Measurements from ENCODE around the gene PNLIPRP2. TPM values are rescaled to one million over a fixed set of nuclear protein-coding genes. Genes with fewer than 3 reads are reported as not detected.

The PNLIPRP2 gene
- polyA plus RNA-seq, 1 donor (not counting 4 experiments of a cell fraction or from before 2014, with no cell fraction given): not detected

- no peaks in the 10 kb centered on the region for H3K9me1 ChIP-seq (ENCODE audit: control insufficient read depth, extremely low read depth, insufficient read depth, low read length)
- H3K9ac ChIP-seq (ENCODE audit: control insufficient read depth, extremely low read depth, insufficient read depth, low read length): no peak overlapping the region
- H4K20me1 ChIP-seq (ENCODE audit: control insufficient read depth, extremely low read depth, insufficient read depth, low read length): no peaks in the 10 kb centered on the region
- H3K27me3 ChIP-seq (ENCODE audit: control insufficient read depth, extremely low read depth, insufficient read depth, low read length): no peaks in the 10 kb centered on the region
- peaks cover 0 to 2% of the 10 kb centered on the region in 2 experiments for H3K36me3 ChIP-seq (ENCODE audit: control insufficient read depth in 2 of 2, extremely low read depth in 1 of 2, insufficient read depth in 2 of 2, low read length in 2 of 2)
- H3K27ac ChIP-seq (ENCODE audit: control insufficient read depth, insufficient read depth, low read length): no peak overlapping the region
- dilution Hi-C loops (cut with MboI; ENCODE audit: extremely low pct_ligation_motif_present, low sequenced_read_pairs): loop anchor here (5.0 kb wide), 1 partner anchor 89 kb away; no protein-coding TSS in a partner anchor
- H3K4me1 ChIP-seq (ENCODE audit: control insufficient read depth, extremely low read depth, insufficient read depth, low read length): no peaks in the 10 kb centered on the region
- H3K4me3 ChIP-seq (ENCODE audit: control insufficient read depth in 2 of 3, extremely low read depth in 1 of 3, insufficient read depth in 2 of 3, low read depth in 1 of 3, low read length in 3 of 3): no peak overlapping the region
- H3K79me2 ChIP-seq (ENCODE audit: control insufficient read depth, insufficient read depth, low read length): no peaks in the 10 kb centered on the region
- no peak for DNase-seq (ENCODE audit: low read depth, low spot score)
- H2AFZ ChIP-seq (ENCODE audit: control insufficient read depth, low read length): no peak overlapping the region
- H3K9me3 ChIP-seq (ENCODE audit: control insufficient read depth, low read depth, low read length): no peaks in the 10 kb centered on the region
- no peak for FAIRE-seq
- no peak overlapping the region for H3K4me2 ChIP-seq (ENCODE audit: control insufficient read depth, extremely low read depth, insufficient read depth, low read depth, low read length)
- TF ChIP-seq EZH2 (IDR thresholded peaks at IDR 0.05; ENCODE audit: low read length) (no peak), CTCF (optimal IDR thresholded peaks at IDR 0.05 in 1 of 3, IDR thresholded peaks at IDR 0.05 in 1 of 3, conservative IDR thresholded peaks at IDR 0.05 in 1 of 3; ENCODE audit: extremely low read depth in 1 of 3, insufficient read depth in 2 of 3, low read length in 3 of 3) (no peak)
Measured at GRCh38 chr10:116688241-116688711, 67.5 kb downstream of the PNLIPRP2 start.

GRCh38 chr10:116688741-116689495 is 68.2 kb downstream of the PNLIPRP2 start:
- no peaks in the 10 kb centered on the region for H3K79me2 ChIP-seq (ENCODE audit: control insufficient read depth, insufficient read depth, low read length)
- dilution Hi-C loops (cut with MboI; ENCODE audit: extremely low pct_ligation_motif_present, low sequenced_read_pairs): loop anchor here (5.0 kb wide), 1 partner anchor 88 kb away; no protein-coding TSS in a partner anchor
- H3K27me3 ChIP-seq (ENCODE audit: control insufficient read depth, extremely low read depth, insufficient read depth, low read length): no peaks in the 10 kb centered on the region
- FAIRE-seq: no peak
- H3K9me1 ChIP-seq (ENCODE audit: control insufficient read depth, extremely low read depth, insufficient read depth, low read length): no peaks in the 10 kb centered on the region
- H3K36me3 ChIP-seq (ENCODE audit: control insufficient read depth in 2 of 2, extremely low read depth in 1 of 2, insufficient read depth in 2 of 2, low read length in 2 of 2): peaks cover 0 to 2% of the 10 kb centered on the region in 2 experiments
- no peaks in the 10 kb centered on the region for H3K9me3 ChIP-seq (ENCODE audit: control insufficient read depth, low read depth, low read length)
- H4K20me1 ChIP-seq (ENCODE audit: control insufficient read depth, extremely low read depth, insufficient read depth, low read length): no peaks in the 10 kb centered on the region
- H2AFZ ChIP-seq (ENCODE audit: control insufficient read depth, low read length): no peak overlapping the region
- H3K4me2 ChIP-seq (ENCODE audit: control insufficient read depth, extremely low read depth, insufficient read depth, low read depth, low read length): no peak overlapping the region
- TF ChIP-seq EZH2 (IDR thresholded peaks at IDR 0.05; ENCODE audit: low read length): no peak
- TF ChIP-seq CTCF (optimal IDR thresholded peaks at IDR 0.05 in 1 of 3, IDR thresholded peaks at IDR 0.05 in 1 of 3, conservative IDR thresholded peaks at IDR 0.05 in 1 of 3; ENCODE audit: extremely low read depth in 1 of 3, insufficient read depth in 2 of 3, low read length in 3 of 3): no peak
- no peaks in the 10 kb centered on the region for H3K4me1 ChIP-seq (ENCODE audit: control insufficient read depth, extremely low read depth, insufficient read depth, low read length)
- no peak for DNase-seq (ENCODE audit: low read depth, low spot score)
- no peak overlapping the region for H3K27ac ChIP-seq (ENCODE audit: control insufficient read depth, insufficient read depth, low read length)
- H3K4me3 ChIP-seq (ENCODE audit: control insufficient read depth in 2 of 3, extremely low read depth in 1 of 3, insufficient read depth in 2 of 3, low read depth in 1 of 3, low read length in 3 of 3): no peak overlapping the region
- H3K9ac ChIP-seq (ENCODE audit: control insufficient read depth, extremely low read depth, insufficient read depth, low read length): no peak overlapping the region
